K562 (cell line): Measurements from ENCODE around the gene VASH1. TPM values are rescaled to one million over a fixed set of nuclear protein-coding genes. Genes with fewer than 3 reads are reported as not detected.

ENCODE experiments used
- BRF1 ChIP-seq: IDR thresholded peaks from 3 replicates; pipeline ENCODE4 v1.6.1; 2011; ENCODE audit warnings: borderline replicate concordance, mild to moderate bottlenecking; ENCODE audit not compliant: insufficient read length; ENCODE audit errors: extremely low read depth
- CREB3 ChIP-seq: fragments of 450-650 bp; conservative IDR thresholded peaks from 2 replicates; pipeline ENCODE4 v1.6.1; 2016; ENCODE audit warnings: missing genetic modification characterization, low read depth, mild to moderate bottlenecking, missing compliant biosample characterization, moderate library complexity
- CREB5 ChIP-seq: fragments of 250-450 bp; sonication (Bioruptor Pico); IDR thresholded peaks from 2 replicates; pipeline ENCODE4 v1.5.0; 2020; ENCODE audit warnings: mild to moderate bottlenecking
- MCM2 ChIP-seq: fragments of 450-650 bp; IDR thresholded peaks from 2 replicates; pipeline ENCODE4 v1.6.1; 2017; ENCODE audit warnings: low read depth, mild to moderate bottlenecking
- MYNN ChIP-seq, 2 experiments: sonication (generic); formaldehyde crosslinking in 1 of 2; IDR thresholded peaks; 2 replicates each; pipeline versions ENCODE4 v1.5.0 to v1.6.1; 2016 to 2020; ENCODE audit warnings: antibody characterized with exemption in 1 of 2, missing genetic modification reagents in 1 of 2
- SMAD1 ChIP-seq: fragments of 150-350 bp; IDR thresholded peaks from 2 replicates; pipeline ENCODE4 v1.6.1; 2014; ENCODE audit warnings: low read length, low read depth; ENCODE audit not compliant: partially characterized antibody
- TGIF2 ChIP-seq: sonication (generic); formaldehyde crosslinking; IDR thresholded peaks from 2 replicates; pipeline ENCODE4 v1.8.1; 2022; ENCODE audit warnings: mild to moderate bottlenecking, missing genetic modification reagents, moderate library complexity
- ZBTB33 ChIP-seq: sonication (generic); formaldehyde crosslinking; IDR thresholded peaks from 2 replicates; pipeline ENCODE4 v1.8.1; 2023; ENCODE audit warnings: mild to moderate bottlenecking, missing genetic modification reagents
- ZNF551 ChIP-seq: fragments of 250-450 bp; sonication (Bioruptor Pico); IDR thresholded peaks from 2 replicates; pipeline ENCODE4 v1.5.0; 2021; ENCODE audit warnings: mild to moderate bottlenecking, moderate library complexity
- ZNF584 ChIP-seq: fragments of 200-800 bp; sonication (Bioruptor generic); IDR thresholded peaks from 2 replicates; pipeline ENCODE4 v1.6.1; 2016; ENCODE audit warnings: low read depth, mild to moderate bottlenecking, missing genetic modification characterization, missing compliant biosample characterization
- ZNF592 ChIP-seq: fragments of 450-650 bp; IDR thresholded peaks from 2 replicates; pipeline ENCODE4 v1.6.1; 2017; ENCODE audit warnings: antibody characterized with exemption, mild to moderate bottlenecking
- polyA plus RNA-seq, 8 experiments: library from polyadenylated mRNA; depleted of rRNA in 4 of 8; stranded (reverse) in 5 of 8; unstranded in 3 of 8; fragments of >200 nt; fragmentation: Nextera tagmentation in 2 of 8; fragmentation: Illumina TruSeq in 1 of 8; extraction: Ambion mirVana in 2 of 8; extraction: Trizol in 1 of 8; gene quantifications; 2 replicates each; pipeline versions ENCODE4 v1.2.1 to v1.2.3, GENCODE V29; 2011 to 2014; ENCODE audit warnings: inconsistent platforms in 1 of 8, missing spikeins in 1 of 8
- total RNA-seq, 7 experiments: library from RNA; depleted of rRNA in 6 of 7; stranded (reverse); fragments of >200 nt in 6 of 7; fragmentation: Illumina TruSeq in 2 of 7; extraction: Trizol in 2 of 7; gene quantifications; 2 replicates each; pipeline versions ENCODE4 v1.2.1 to v1.2.3, GENCODE V29; 2011 to 2021; ENCODE audit warnings: low replicate concordance in 1 of 7

Gene VASH1
- total and polyA plus RNA-seq, 9 of the 15 experiments (the other 6 are each of a cell fraction or from before 2014, with no cell fraction given) = 0.01 to 0.43 (median 0.13) TPM; not detected in 1

GRCh38 chr14:76812422-76813383 lies 51.4 kb downstream of the VASH1 start, which contains the start of gene ANGEL1 (continued):
- TF ChIP-seq CREB5 (CRISPR knock-in tag) (no peak), MYNN (IDR thresholded peaks at IDR 0.05) (peak; percentile 50; the same call in 1 of the 2 replicates), MYNN (CRISPR knock-in tag; IDR thresholded peaks at IDR 0.05) (no peak), ZNF551 (CRISPR knock-in tag) (no peak), BRF1 (no peak), ZNF592 (peak; percentile 48; the same call in 1 of the 2 replicates), SMAD1 (peak; percentile 39), CREB3 (no peak), ZNF584 (CRISPR knock-in tag) (no peak), TGIF2 (no peak), MCM2 (no peak), ZBTB33 (CRISPR knock-in tag) (no peak)
